ENCODE data around the gene PRKCE.

PRKCE gene

GRCh38 chr2:46094689-46095088 lies 443.2 kb downstream of the PRKCE start:
- Histone ChIP-seq H3K9ac (ENCODE audit: low read length) (no peak overlapping the region), H3K9me3 (ENCODE audit: control insufficient read depth, low read depth, low read length) (no peaks in the 10 kb centered on the region), H3K4me1 (ENCODE audit: control insufficient read depth, low read depth, low read length) (peaks cover 3% of the 10 kb centered on the region), H3K27ac (ENCODE audit: low read length) (no peak overlapping the region), H3K27me3 (ENCODE audit: control insufficient read depth, insufficient read depth, low read length) (no peaks in the 10 kb centered on the region), H3K4me3 (ENCODE audit: low read length) (no peak overlapping the region), H3K36me3 (ENCODE audit: control insufficient read depth, low read depth, low read length) (no peaks in the 10 kb centered on the region)

- Histone ChIP-seq H3K27me3 (ENCODE audit: control insufficient read depth, insufficient read depth, low read length) (no peaks in the 10 kb centered on the region), H3K4me1 (ENCODE audit: control insufficient read depth, low read depth, low read length) (peaks cover 3% of the 10 kb centered on the region), H3K4me3 (ENCODE audit: low read length) (no peak overlapping the region), H3K9me3 (ENCODE audit: control insufficient read depth, low read depth, low read length) (no peaks in the 10 kb centered on the region), H3K27ac (ENCODE audit: low read length) (no peak overlapping the region), H3K36me3 (ENCODE audit: control insufficient read depth, low read depth, low read length) (no peaks in the 10 kb centered on the region), H3K9ac (ENCODE audit: low read length) (no peak overlapping the region)
Measured at GRCh38 chr2:46095830-46096229, 444.4 kb downstream of the PRKCE start.

- Histone ChIP-seq H3K9ac (ENCODE audit: low read length) (no peak overlapping the region), H3K36me3 (ENCODE audit: control insufficient read depth, low read depth, low read length) (no peaks in the 10 kb centered on the region), H3K4me1 (ENCODE audit: control insufficient read depth, low read depth, low read length) (peaks cover 1% of the 10 kb centered on the region), H3K27me3 (ENCODE audit: control insufficient read depth, insufficient read depth, low read length) (no peaks in the 10 kb centered on the region), H3K4me3 (ENCODE audit: low read length) (no peak overlapping the region), H3K9me3 (ENCODE audit: control insufficient read depth, low read depth, low read length) (no peaks in the 10 kb centered on the region), H3K27ac (ENCODE audit: low read length) (no peak overlapping the region)
Measured at GRCh38 chr2:46096260-46096659, 444.8 kb downstream of the PRKCE start.

GRCh38 chr2:46097714-46098480 lies 446.4 kb downstream of the PRKCE start:
- Histone ChIP-seq H3K9me3 (ENCODE audit: control insufficient read depth, low read depth, low read length) (no peaks in the 10 kb centered on the region), H3K36me3 (ENCODE audit: control insufficient read depth, low read depth, low read length) (no peaks in the 10 kb centered on the region), H3K4me1 (ENCODE audit: control insufficient read depth, low read depth, low read length) (no peaks in the 10 kb centered on the region), H3K27ac (ENCODE audit: low read length) (no peak overlapping the region), H3K4me3 (ENCODE audit: low read length) (no peak overlapping the region), H3K27me3 (ENCODE audit: control insufficient read depth, insufficient read depth, low read length) (no peaks in the 10 kb centered on the region), H3K9ac (ENCODE audit: low read length) (no peak overlapping the region)

- Histone ChIP-seq H3K4me1 (ENCODE audit: control insufficient read depth, low read depth, low read length) (no peaks in the 10 kb centered on the region), H3K27ac (ENCODE audit: low read length) (no peak overlapping the region), H3K4me3 (ENCODE audit: low read length) (no peak overlapping the region), H3K27me3 (ENCODE audit: control insufficient read depth, insufficient read depth, low read length) (no peaks in the 10 kb centered on the region), H3K36me3 (ENCODE audit: control insufficient read depth, low read depth, low read length) (no peaks in the 10 kb centered on the region), H3K9me3 (ENCODE audit: control insufficient read depth, low read depth, low read length) (no peaks in the 10 kb centered on the region), H3K9ac (ENCODE audit: low read length) (no peak overlapping the region)
Measured at GRCh38 chr2:46098621-46099062, 447.2 kb downstream of the PRKCE start.

GRCh38 chr2:46101557-46102220 lies 450.2 kb downstream of the PRKCE start:
- H3K4me3 ChIP-seq (ENCODE audit: low read length): no peak overlapping the region
- H3K9me3 ChIP-seq (ENCODE audit: control insufficient read depth, low read depth, low read length): no peaks in the 10 kb centered on the region
- H3K4me1 ChIP-seq (ENCODE audit: control insufficient read depth, low read depth, low read length): no peaks in the 10 kb centered on the region
- H3K9ac ChIP-seq (ENCODE audit: low read length): no peak overlapping the region
- no peaks in the 10 kb centered on the region for H3K27me3 ChIP-seq (ENCODE audit: control insufficient read depth, insufficient read depth, low read length)
- no peak overlapping the region for H3K27ac ChIP-seq (ENCODE audit: low read length)
- no peaks in the 10 kb centered on the region for H3K36me3 ChIP-seq (ENCODE audit: control insufficient read depth, low read depth, low read length)

GRCh38 chr2:46106690-46107089 lies 455.2 kb downstream of the PRKCE start:
- H3K36me3 ChIP-seq (ENCODE audit: control insufficient read depth, low read depth, low read length): no peaks in the 10 kb centered on the region
- no peaks in the 10 kb centered on the region for H3K4me1 ChIP-seq (ENCODE audit: control insufficient read depth, low read depth, low read length)
- no peak overlapping the region for H3K4me3 ChIP-seq (ENCODE audit: low read length)
- no peak overlapping the region for H3K9ac ChIP-seq (ENCODE audit: low read length)
- H3K27me3 ChIP-seq (ENCODE audit: control insufficient read depth, insufficient read depth, low read length): no peaks in the 10 kb centered on the region
- no peak overlapping the region for H3K27ac ChIP-seq (ENCODE audit: low read length)
- H3K9me3 ChIP-seq (ENCODE audit: control insufficient read depth, low read depth, low read length): no peaks in the 10 kb centered on the region

GRCh38 chr2:46114996-46115395 lies 463.5 kb downstream of the PRKCE start:
- Histone ChIP-seq H3K27ac (ENCODE audit: low read length) (no peak overlapping the region), H3K9ac (ENCODE audit: low read length) (no peak overlapping the region), H3K4me3 (ENCODE audit: low read length) (no peak overlapping the region), H3K36me3 (ENCODE audit: control insufficient read depth, low read depth, low read length) (no peaks in the 10 kb centered on the region), H3K9me3 (ENCODE audit: control insufficient read depth, low read depth, low read length) (no peaks in the 10 kb centered on the region), H3K4me1 (ENCODE audit: control insufficient read depth, low read depth, low read length) (no peaks in the 10 kb centered on the region), H3K27me3 (ENCODE audit: control insufficient read depth, insufficient read depth, low read length) (no peaks in the 10 kb centered on the region)

- Histone ChIP-seq H3K27ac (ENCODE audit: low read length) (no peak overlapping the region), H3K4me3 (ENCODE audit: low read length) (no peak overlapping the region), H3K9me3 (ENCODE audit: control insufficient read depth, low read depth, low read length) (no peaks in the 10 kb centered on the region), H3K27me3 (ENCODE audit: control insufficient read depth, insufficient read depth, low read length) (no peaks in the 10 kb centered on the region), H3K36me3 (ENCODE audit: control insufficient read depth, low read depth, low read length) (no peaks in the 10 kb centered on the region), H3K4me1 (ENCODE audit: control insufficient read depth, low read depth, low read length) (no peaks in the 10 kb centered on the region), H3K9ac (ENCODE audit: low read length) (no peak overlapping the region)
Measured at GRCh38 chr2:46116150-46116549, 464.7 kb downstream of the PRKCE start.

GRCh38 chr2:46116553-46116991 lies 465.1 kb downstream of the PRKCE start:
- no peaks in the 10 kb centered on the region for H3K36me3 ChIP-seq (ENCODE audit: control insufficient read depth, low read depth, low read length)
- H3K4me3 ChIP-seq (ENCODE audit: low read length): no peak overlapping the region
- no peak overlapping the region for H3K9ac ChIP-seq (ENCODE audit: low read length)
- no peaks in the 10 kb centered on the region for H3K27me3 ChIP-seq (ENCODE audit: control insufficient read depth, insufficient read depth, low read length)
- H3K9me3 ChIP-seq (ENCODE audit: control insufficient read depth, low read depth, low read length): no peaks in the 10 kb centered on the region
- H3K4me1 ChIP-seq (ENCODE audit: control insufficient read depth, low read depth, low read length): no peaks in the 10 kb centered on the region
- H3K27ac ChIP-seq (ENCODE audit: low read length): no peak overlapping the region

- H3K9ac ChIP-seq (ENCODE audit: low read length): no peak overlapping the region
- H3K27ac ChIP-seq (ENCODE audit: low read length): no peak overlapping the region
- H3K4me1 ChIP-seq (ENCODE audit: control insufficient read depth, low read depth, low read length): no peaks in the 10 kb centered on the region
- H3K36me3 ChIP-seq (ENCODE audit: control insufficient read depth, low read depth, low read length): no peaks in the 10 kb centered on the region
- no peak overlapping the region for H3K4me3 ChIP-seq (ENCODE audit: low read length)
- H3K27me3 ChIP-seq (ENCODE audit: control insufficient read depth, insufficient read depth, low read length): no peaks in the 10 kb centered on the region
- no peaks in the 10 kb centered on the region for H3K9me3 ChIP-seq (ENCODE audit: control insufficient read depth, low read depth, low read length)
Measured at GRCh38 chr2:46117379-46117778, 465.9 kb downstream of the PRKCE start.

- Histone ChIP-seq H3K9me3 (ENCODE audit: control insufficient read depth, low read depth, low read length) (no peaks in the 10 kb centered on the region), H3K4me1 (ENCODE audit: control insufficient read depth, low read depth, low read length) (no peaks in the 10 kb centered on the region), H3K4me3 (ENCODE audit: low read length) (no peak overlapping the region), H3K9ac (ENCODE audit: low read length) (no peak overlapping the region), H3K36me3 (ENCODE audit: control insufficient read depth, low read depth, low read length) (no peaks in the 10 kb centered on the region), H3K27me3 (ENCODE audit: control insufficient read depth, insufficient read depth, low read length) (no peaks in the 10 kb centered on the region), H3K27ac (ENCODE audit: low read length) (no peak overlapping the region)
Measured at GRCh38 chr2:46117994-46118393, 466.5 kb downstream of the PRKCE start.

Measured in iPS-18a (cell line).